ENCODE data around the gene PIGK.

PIGK gene

DNA sequence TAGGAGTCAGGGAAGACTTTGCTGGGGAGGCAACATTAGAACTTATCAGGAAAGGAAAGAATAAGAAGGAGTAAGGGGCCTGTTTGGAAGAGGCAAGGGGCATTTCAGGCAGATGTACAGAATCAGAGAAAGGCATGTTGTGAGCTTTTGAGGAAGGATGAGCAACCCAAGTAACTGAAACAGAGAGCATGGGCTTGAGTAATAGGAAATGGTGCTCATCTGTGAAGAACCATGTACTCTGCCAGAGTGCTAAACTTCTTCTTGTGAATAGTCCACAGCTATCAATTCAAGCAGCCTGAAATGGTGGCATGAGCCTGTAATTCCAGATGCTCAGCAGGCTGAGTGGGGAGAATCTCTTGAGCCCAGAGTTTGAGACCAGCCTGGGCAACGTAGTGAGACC, 19.2 kb upstream of the PIGK start:
- H2BK5ac ChIP-seq (ENCODE audit: low read depth, low read length, poor library complexity, severe bottlenecking), result no peak overlapping the region
- H3K18ac ChIP-seq (ENCODE audit: low read depth in 1 of 2, low read length in 2 of 2), result no peak overlapping the region
- no peak overlapping the region for H4K91ac ChIP-seq (ENCODE audit: low read length)
- H4K8ac ChIP-seq (ENCODE audit: low read length), result no peak overlapping the region
- no peak for DNase-seq
- H2BK12ac ChIP-seq (ENCODE audit: low read length in 2 of 2), result no peak overlapping the region
- no peaks in the 10 kb centered on the region for H3K9me3 ChIP-seq (ENCODE audit: control insufficient read depth, low read length)
- no peak overlapping the region for H3K27ac ChIP-seq (ENCODE audit: low read length, poor library complexity, severe bottlenecking)
- H2BK15ac ChIP-seq (ENCODE audit: low read depth, poor library complexity, severe bottlenecking), result no peak overlapping the region
- no peak overlapping the region for H2AFZ ChIP-seq (ENCODE audit: low read depth, low read length)
- no peak overlapping the region for H2BK120ac ChIP-seq (ENCODE audit: low read depth, low read length)
- no peak overlapping the region for H3K4ac ChIP-seq (ENCODE audit: low read depth in 1 of 2, low read length in 2 of 2)
- no peaks in the 10 kb centered on the region for H3K79me1 ChIP-seq (replicated peaks; ENCODE audit: low read length, poor library complexity, severe bottlenecking)
- H3K4me2 ChIP-seq (ENCODE audit: low read length, poor library complexity, severe bottlenecking), result no peak overlapping the region
- no peaks in the 10 kb centered on the region for H3K27me3 ChIP-seq (ENCODE audit: control insufficient read depth in 1 of 2, insufficient read depth in 1 of 2, low read length in 2 of 2)
- H2AK5ac ChIP-seq (ENCODE audit: low read length, severe bottlenecking), result no peak overlapping the region
- no CpG with 5 or more reads among the region's 1 CpG for WGBS
- no peaks in the 10 kb centered on the region for H3K4me1 ChIP-seq (ENCODE audit: control insufficient read depth, insufficient read depth, low read depth, low read length)
- no peaks in the 10 kb centered on the region for H3K36me3 ChIP-seq (ENCODE audit: control insufficient read depth in 1 of 2, insufficient read depth in 2 of 2, low read depth in 1 of 2, low read length in 2 of 2)
- no peak overlapping the region for H3K9ac ChIP-seq (ENCODE audit: low read length)
- H3K23ac ChIP-seq (ENCODE audit: low read length in 2 of 2), result no peak overlapping the region
- no peak overlapping the region for H3K14ac ChIP-seq (ENCODE audit: low read length in 2 of 2)
- H3K4me3 ChIP-seq (ENCODE audit: insufficient read depth in 1 of 2, low read depth in 1 of 2, low read length in 2 of 2), result no peak overlapping the region

GRCh38 chr1:77234943-77235342, 15.7 kb upstream of the PIGK start:
- Histone ChIP-seq H2BK5ac (ENCODE audit: low read depth, low read length, poor library complexity, severe bottlenecking) (no peak overlapping the region), H3K14ac (ENCODE audit: low read length in 2 of 2) (no peak overlapping the region), H3K4me2 (ENCODE audit: low read length, poor library complexity, severe bottlenecking) (no peak overlapping the region), H3K9ac (ENCODE audit: low read length) (no peak overlapping the region), H3K9me3 (ENCODE audit: control insufficient read depth, low read length) (peaks cover 10% of the 10 kb centered on the region), H2BK12ac (ENCODE audit: low read length in 2 of 2) (no peak overlapping the region), H4K8ac (ENCODE audit: low read length) (no peak overlapping the region), H2AK5ac (ENCODE audit: low read length, severe bottlenecking) (no peak overlapping the region), H3K4me1 (ENCODE audit: control insufficient read depth, insufficient read depth, low read depth, low read length) (no peaks in the 10 kb centered on the region), H3K36me3 (ENCODE audit: control insufficient read depth in 1 of 2, insufficient read depth in 2 of 2, low read depth in 1 of 2, low read length in 2 of 2) (no peaks in the 10 kb centered on the region), H4K91ac (ENCODE audit: low read length) (no peak overlapping the region), H3K79me1 (replicated peaks; ENCODE audit: low read length, poor library complexity, severe bottlenecking) (no peaks in the 10 kb centered on the region), H2AFZ (ENCODE audit: low read depth, low read length) (no peak overlapping the region), H3K18ac (ENCODE audit: low read depth in 1 of 2, low read length in 2 of 2) (no peak overlapping the region), H3K4ac (ENCODE audit: low read depth in 1 of 2, low read length in 2 of 2) (no peak overlapping the region), H3K4me3 (ENCODE audit: insufficient read depth in 1 of 2, low read depth in 1 of 2, low read length in 2 of 2) (no peak overlapping the region), H3K23ac (ENCODE audit: low read length in 2 of 2) (no peak overlapping the region), H2BK120ac (ENCODE audit: low read depth, low read length) (no peak overlapping the region), H3K27ac (ENCODE audit: low read length, poor library complexity, severe bottlenecking) (no peak overlapping the region), H3K27me3 (ENCODE audit: control insufficient read depth in 1 of 2, insufficient read depth in 1 of 2, low read length in 2 of 2) (no peaks in the 10 kb centered on the region), H2BK15ac (ENCODE audit: low read depth, poor library complexity, severe bottlenecking) (no peak overlapping the region)
- DNase-seq, result no peak
- no CpG with 5 or more reads among the region's 1 CpG for WGBS

- H4K91ac ChIP-seq (ENCODE audit: low read length), result no peak overlapping the region
- no peak overlapping the region for H2BK12ac ChIP-seq (ENCODE audit: low read length in 2 of 2)
- H3K36me3 ChIP-seq (ENCODE audit: control insufficient read depth in 1 of 2, insufficient read depth in 2 of 2, low read depth in 1 of 2, low read length in 2 of 2), result no peaks in the 10 kb centered on the region
- no peak overlapping the region for H3K4ac ChIP-seq (ENCODE audit: low read depth in 1 of 2, low read length in 2 of 2)
- no peak overlapping the region for H3K27ac ChIP-seq (ENCODE audit: low read length, poor library complexity, severe bottlenecking)
- H4K8ac ChIP-seq (ENCODE audit: low read length), result no peak overlapping the region
- H2BK5ac ChIP-seq (ENCODE audit: low read depth, low read length, poor library complexity, severe bottlenecking), result no peak overlapping the region
- H3K79me1 ChIP-seq (replicated peaks; ENCODE audit: low read length, poor library complexity, severe bottlenecking), result no peaks in the 10 kb centered on the region
- H3K9me3 ChIP-seq (ENCODE audit: control insufficient read depth, low read length), result peaks cover 10% of the 10 kb centered on the region
- no peak overlapping the region for H2AFZ ChIP-seq (ENCODE audit: low read depth, low read length)
- H3K27me3 ChIP-seq (ENCODE audit: control insufficient read depth in 1 of 2, insufficient read depth in 1 of 2, low read length in 2 of 2), result no peaks in the 10 kb centered on the region
- H2BK15ac ChIP-seq (ENCODE audit: low read depth, poor library complexity, severe bottlenecking), result no peak overlapping the region
- no peak for DNase-seq
- no peak overlapping the region for H3K23ac ChIP-seq (ENCODE audit: low read length in 2 of 2)
- H2AK5ac ChIP-seq (ENCODE audit: low read length, severe bottlenecking), result no peak overlapping the region
- no peak overlapping the region for H3K4me2 ChIP-seq (ENCODE audit: low read length, poor library complexity, severe bottlenecking)
- no peak overlapping the region for H2BK120ac ChIP-seq (ENCODE audit: low read depth, low read length)
- no peaks in the 10 kb centered on the region for H3K4me1 ChIP-seq (ENCODE audit: control insufficient read depth, insufficient read depth, low read depth, low read length)
- H3K4me3 ChIP-seq (ENCODE audit: insufficient read depth in 1 of 2, low read depth in 1 of 2, low read length in 2 of 2), result no peak overlapping the region
- no peak overlapping the region for H3K14ac ChIP-seq (ENCODE audit: low read length in 2 of 2)
- H3K9ac ChIP-seq (ENCODE audit: low read length), result no peak overlapping the region
- 100% methylated on average over 1 of the region's 1 CpG for WGBS
- H3K18ac ChIP-seq (ENCODE audit: low read depth in 1 of 2, low read length in 2 of 2), result no peak overlapping the region
These were observed 14.9 kb upstream of the PIGK start for GRCh38 chr1:77234096-77234495.

GRCh38 chr1:77232829-77233228, 13.6 kb upstream of the PIGK start:
- Histone ChIP-seq H3K4me2 (ENCODE audit: low read length, poor library complexity, severe bottlenecking) (no peak overlapping the region), H3K14ac (ENCODE audit: low read length in 2 of 2) (no peak overlapping the region), H4K91ac (ENCODE audit: low read length) (no peak overlapping the region), H3K79me1 (replicated peaks; ENCODE audit: low read length, poor library complexity, severe bottlenecking) (no peaks in the 10 kb centered on the region), H3K27ac (ENCODE audit: low read length, poor library complexity, severe bottlenecking) (no peak overlapping the region), H3K18ac (ENCODE audit: low read depth in 1 of 2, low read length in 2 of 2) (no peak overlapping the region), H3K4me1 (ENCODE audit: control insufficient read depth, insufficient read depth, low read depth, low read length) (peaks cover 2% of the 10 kb centered on the region), H3K36me3 (ENCODE audit: control insufficient read depth in 1 of 2, insufficient read depth in 2 of 2, low read depth in 1 of 2, low read length in 2 of 2) (no peaks in the 10 kb centered on the region), H2AK5ac (ENCODE audit: low read length, severe bottlenecking) (no peak overlapping the region), H2AFZ (ENCODE audit: low read depth, low read length) (no peak overlapping the region), H3K27me3 (ENCODE audit: control insufficient read depth in 1 of 2, insufficient read depth in 1 of 2, low read length in 2 of 2) (no peaks in the 10 kb centered on the region), H2BK120ac (ENCODE audit: low read depth, low read length) (no peak overlapping the region), H3K9me3 (ENCODE audit: control insufficient read depth, low read length) (peaks cover 10% of the 10 kb centered on the region), H4K8ac (ENCODE audit: low read length) (no peak overlapping the region), H3K4me3 (ENCODE audit: insufficient read depth in 1 of 2, low read depth in 1 of 2, low read length in 2 of 2) (no peak overlapping the region), H2BK12ac (ENCODE audit: low read length in 2 of 2) (no peak overlapping the region), H3K23ac (ENCODE audit: low read length in 2 of 2) (no peak overlapping the region), H2BK5ac (ENCODE audit: low read depth, low read length, poor library complexity, severe bottlenecking) (no peak overlapping the region), H3K4ac (ENCODE audit: low read depth in 1 of 2, low read length in 2 of 2) (no peak overlapping the region), H3K9ac (ENCODE audit: low read length) (no peak overlapping the region), H2BK15ac (ENCODE audit: low read depth, poor library complexity, severe bottlenecking) (no peak overlapping the region)
- WGBS, result no CpG with 5 or more reads among the region's 1 CpG
- no peak for DNase-seq
